ENCODE measurements around the gene ADH4. TPM values are rescaled to one million over a fixed set of nuclear protein-coding genes. Genes with fewer than 3 reads are reported as not detected.

Gene ADH4
- total RNA-seq, 1 experiment from 2014 or later: 2.2 TPM

DNA sequence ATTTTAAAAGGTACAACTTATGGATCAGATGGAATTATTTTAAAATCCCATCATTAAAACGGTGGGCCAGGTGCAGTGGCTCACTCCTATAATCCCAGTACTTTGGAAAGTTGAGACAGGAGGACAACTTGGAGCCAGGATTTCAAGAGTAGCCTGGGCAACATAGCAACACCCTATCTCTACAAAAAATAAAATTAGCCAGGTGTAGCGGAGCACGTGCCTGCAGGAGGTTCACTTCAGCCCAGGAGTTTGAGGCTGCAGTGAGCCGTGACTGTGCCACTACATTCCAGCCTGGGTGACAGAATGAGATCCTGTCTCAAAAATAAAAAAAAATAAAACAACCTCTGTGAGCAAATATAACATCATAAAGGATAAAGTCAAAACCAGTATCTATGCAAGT is 66.9 kb downstream of the ADH4 start:
- no peaks in the 10 kb centered on the region for H3K27me3 Mint-ChIP-seq (ENCODE audit: insufficient read depth, unreplicated experiment)
- intact Hi-C loops (cut with micrococcal nuclease; ENCODE audit: unreplicated experiment): no loop called here
- no peaks in the 10 kb centered on the region for H3K27me3 ChIP-seq (replicated peaks; ENCODE audit: control insufficient read depth, insufficient read depth, low read length)
- peaks cover 85% of the 10 kb centered on the region for H3K36me3 Mint-ChIP-seq (ENCODE audit: insufficient read depth, unreplicated experiment)
- H3K4me1 Mint-ChIP-seq (ENCODE audit: low read depth, unreplicated experiment): no peaks in the 10 kb centered on the region
- peaks cover 2% of the 10 kb centered on the region for H3K36me3 ChIP-seq (ENCODE audit: control insufficient read depth, insufficient read depth, low read length)
- H3K4me1 ChIP-seq: no peaks in the 10 kb centered on the region
- no peak overlapping the region for H3K4me3 Mint-ChIP-seq (ENCODE audit: unreplicated experiment)
- ChIA-PET POLR2A (no interaction called here), CTCF (no interaction called here)
- H3K4me3 ChIP-seq (ENCODE audit: low read depth, low read length): no peak overlapping the region
- H3K27ac Mint-ChIP-seq (ENCODE audit: unreplicated experiment): no peak overlapping the region
- H3K9me3 Mint-ChIP-seq (ENCODE audit: unreplicated experiment): no peaks in the 10 kb centered on the region
- BruUV-seq (replicated peaks): no TSS peak
- no peak for DNase-seq
- no peaks in the 10 kb centered on the region for H3K9me3 ChIP-seq
- no peak for TF ChIP-seq CTCF (IDR thresholded peaks at IDR 0.05; ENCODE audit: insufficient read depth in 1 of 2, low read depth in 1 of 2, low read length in 1 of 2, severe bottlenecking in 1 of 2, unreplicated experiment in 1 of 2)

- Mint-ChIP-seq H3K4me3 (ENCODE audit: unreplicated experiment) (no peak overlapping the region), H3K4me1 (ENCODE audit: low read depth, unreplicated experiment) (no peaks in the 10 kb centered on the region), H3K27me3 (ENCODE audit: insufficient read depth, unreplicated experiment) (no peaks in the 10 kb centered on the region), H3K36me3 (ENCODE audit: insufficient read depth, unreplicated experiment) (peaks cover 85% of the 10 kb centered on the region), H3K27ac (ENCODE audit: unreplicated experiment) (no peak overlapping the region), H3K9me3 (ENCODE audit: unreplicated experiment) (no peaks in the 10 kb centered on the region)
- CTCF ChIA-PET: no interaction called here
- intact Hi-C loops (cut with micrococcal nuclease; ENCODE audit: unreplicated experiment): no loop called here
- Histone ChIP-seq H3K9me3 (no peaks in the 10 kb centered on the region), H3K4me3 (ENCODE audit: low read depth, low read length) (no peak overlapping the region), H3K4me1 (no peaks in the 10 kb centered on the region), H3K36me3 (ENCODE audit: control insufficient read depth, insufficient read depth, low read length) (peaks cover 2% of the 10 kb centered on the region), H3K27me3 (replicated peaks; ENCODE audit: control insufficient read depth, insufficient read depth, low read length) (no peaks in the 10 kb centered on the region)
- TSS peak; percentile 5 for BruUV-seq (replicated peaks)
- DNase-seq: no peak
- POLR2A ChIA-PET: no interaction called here
- TF ChIP-seq CTCF (IDR thresholded peaks at IDR 0.05; ENCODE audit: insufficient read depth in 1 of 2, low read depth in 1 of 2, low read length in 1 of 2, severe bottlenecking in 1 of 2, unreplicated experiment in 1 of 2): no peak
Observed at GRCh38 chr4:99076292-99076976, 67.7 kb downstream of the ADH4 start.

- no peaks in the 10 kb centered on the region for H3K9me3 Mint-ChIP-seq (ENCODE audit: unreplicated experiment)
- ChIA-PET POLR2A (interaction anchor here (0.6 kb wide), 1 partner anchor 146 kb away, joined by 8 read pairs; the partner anchor contains the start of gene EIF4E), CTCF (no interaction called here)
- no peak overlapping the region for H3K27ac Mint-ChIP-seq (ENCODE audit: unreplicated experiment)
- no TSS peak for BruUV-seq (replicated peaks)
- H3K4me3 ChIP-seq (ENCODE audit: low read depth, low read length): no peak overlapping the region
- intact Hi-C loops (cut with micrococcal nuclease; ENCODE audit: unreplicated experiment): no loop called here
- H3K36me3 Mint-ChIP-seq (ENCODE audit: insufficient read depth, unreplicated experiment): peaks cover 79% of the 10 kb centered on the region
- no peaks in the 10 kb centered on the region for H3K9me3 ChIP-seq
- H3K4me1 ChIP-seq: no peaks in the 10 kb centered on the region
- H3K27me3 ChIP-seq (replicated peaks; ENCODE audit: control insufficient read depth, insufficient read depth, low read length): no peaks in the 10 kb centered on the region
- no peaks in the 10 kb centered on the region for H3K27me3 Mint-ChIP-seq (ENCODE audit: insufficient read depth, unreplicated experiment)
- no peak for TF ChIP-seq CTCF (IDR thresholded peaks at IDR 0.05; ENCODE audit: insufficient read depth in 1 of 2, low read depth in 1 of 2, low read length in 1 of 2, severe bottlenecking in 1 of 2, unreplicated experiment in 1 of 2)
- H3K4me1 Mint-ChIP-seq (ENCODE audit: low read depth, unreplicated experiment): no peaks in the 10 kb centered on the region
- no peak for DNase-seq
- peaks cover 2% of the 10 kb centered on the region for H3K36me3 ChIP-seq (ENCODE audit: control insufficient read depth, insufficient read depth, low read length)
- no peak overlapping the region for H3K4me3 Mint-ChIP-seq (ENCODE audit: unreplicated experiment)
Observed at GRCh38 chr4:99074816-99075215, 69.3 kb downstream of the ADH4 start.

Other genes starting within 250 kb of the ADH4 start
- gene EIF4E, start 215.2 kb downstream of the ADH4 start, total RNA-seq (2022): 140 and 151 TPM in 2 replicates
- gene METAP1, start 148.6 kb downstream of the ADH4 start, total RNA-seq (2022): 75.2 and 83.0 TPM in 2 replicates
- gene ADH5, start 55.5 kb downstream of the ADH4 start, total RNA-seq (2022): 144 and 161 TPM in 2 replicates
- gene ADH6, start 74.9 kb upstream of the ADH4 start, total RNA-seq (2022): 6.8 and 9.1 TPM in 2 replicates
- not detected in 2 replicates for gene ADH1A, start 146.7 kb upstream of the ADH4 start, total RNA-seq (2022)
- gene ADH1B, start 177.1 kb upstream of the ADH4 start, total RNA-seq (2022): 0.30 TPM in 1 of 2 replicates, not detected in the other
- 0.23 and 0.63 TPM in 2 replicates for gene ADH1C, start 208.4 kb upstream of the ADH4 start, total RNA-seq (2022)

Data from Caco-2 (cell line).